HL-60 (cell line): ENCODE results near the gene UBE2M.
A peak's percentile ranks its signal among the peaks of the same experiment; 100 is the strongest.

Source experiments
- GABPA ChIP-seq: IDR thresholded peaks from 2 replicates; pipeline ENCODE4 v1.6.1; 2012; ENCODE audit warnings: low read depth
- POLR2AphosphoS5 ChIP-seq: IDR thresholded peaks from 2 replicates; pipeline ENCODE4 v1.6.1; 2012; ENCODE audit warnings: low read depth
- TF ChIP-seq, protein P1 (sequence below): IDR thresholded peaks from one replicate; pipeline ENCODE4 v1.5.1; 2011; ENCODE audit warnings: low read length, control low read depth, inconsistent platforms; ENCODE audit not compliant: insufficient read depth
- TF ChIP-seq, protein P2 (sequence below): IDR thresholded peaks from 2 replicates; pipeline ENCODE4 v1.6.1; 2012; ENCODE audit warnings: low read depth; ENCODE audit not compliant: insufficient replicate concordance

GRCh38 chr19:58551577-58552471, 6.6 kb downstream of the UBE2M start:
- TF ChIP-seq, protein P1, sequence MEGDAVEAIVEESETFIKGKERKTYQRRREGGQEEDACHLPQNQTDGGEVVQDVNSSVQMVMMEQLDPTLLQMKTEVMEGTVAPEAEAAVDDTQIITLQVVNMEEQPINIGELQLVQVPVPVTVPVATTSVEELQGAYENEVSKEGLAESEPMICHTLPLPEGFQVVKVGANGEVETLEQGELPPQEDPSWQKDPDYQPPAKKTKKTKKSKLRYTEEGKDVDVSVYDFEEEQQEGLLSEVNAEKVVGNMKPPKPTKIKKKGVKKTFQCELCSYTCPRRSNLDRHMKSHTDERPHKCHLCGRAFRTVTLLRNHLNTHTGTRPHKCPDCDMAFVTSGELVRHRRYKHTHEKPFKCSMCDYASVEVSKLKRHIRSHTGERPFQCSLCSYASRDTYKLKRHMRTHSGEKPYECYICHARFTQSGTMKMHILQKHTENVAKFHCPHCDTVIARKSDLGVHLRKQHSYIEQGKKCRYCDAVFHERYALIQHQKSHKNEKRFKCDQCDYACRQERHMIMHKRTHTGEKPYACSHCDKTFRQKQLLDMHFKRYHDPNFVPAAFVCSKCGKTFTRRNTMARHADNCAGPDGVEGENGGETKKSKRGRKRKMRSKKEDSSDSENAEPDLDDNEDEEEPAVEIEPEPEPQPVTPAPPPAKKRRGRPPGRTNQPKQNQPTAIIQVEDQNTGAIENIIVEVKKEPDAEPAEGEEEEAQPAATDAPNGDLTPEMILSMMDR: no peak
- TF ChIP-seq, protein P2, sequence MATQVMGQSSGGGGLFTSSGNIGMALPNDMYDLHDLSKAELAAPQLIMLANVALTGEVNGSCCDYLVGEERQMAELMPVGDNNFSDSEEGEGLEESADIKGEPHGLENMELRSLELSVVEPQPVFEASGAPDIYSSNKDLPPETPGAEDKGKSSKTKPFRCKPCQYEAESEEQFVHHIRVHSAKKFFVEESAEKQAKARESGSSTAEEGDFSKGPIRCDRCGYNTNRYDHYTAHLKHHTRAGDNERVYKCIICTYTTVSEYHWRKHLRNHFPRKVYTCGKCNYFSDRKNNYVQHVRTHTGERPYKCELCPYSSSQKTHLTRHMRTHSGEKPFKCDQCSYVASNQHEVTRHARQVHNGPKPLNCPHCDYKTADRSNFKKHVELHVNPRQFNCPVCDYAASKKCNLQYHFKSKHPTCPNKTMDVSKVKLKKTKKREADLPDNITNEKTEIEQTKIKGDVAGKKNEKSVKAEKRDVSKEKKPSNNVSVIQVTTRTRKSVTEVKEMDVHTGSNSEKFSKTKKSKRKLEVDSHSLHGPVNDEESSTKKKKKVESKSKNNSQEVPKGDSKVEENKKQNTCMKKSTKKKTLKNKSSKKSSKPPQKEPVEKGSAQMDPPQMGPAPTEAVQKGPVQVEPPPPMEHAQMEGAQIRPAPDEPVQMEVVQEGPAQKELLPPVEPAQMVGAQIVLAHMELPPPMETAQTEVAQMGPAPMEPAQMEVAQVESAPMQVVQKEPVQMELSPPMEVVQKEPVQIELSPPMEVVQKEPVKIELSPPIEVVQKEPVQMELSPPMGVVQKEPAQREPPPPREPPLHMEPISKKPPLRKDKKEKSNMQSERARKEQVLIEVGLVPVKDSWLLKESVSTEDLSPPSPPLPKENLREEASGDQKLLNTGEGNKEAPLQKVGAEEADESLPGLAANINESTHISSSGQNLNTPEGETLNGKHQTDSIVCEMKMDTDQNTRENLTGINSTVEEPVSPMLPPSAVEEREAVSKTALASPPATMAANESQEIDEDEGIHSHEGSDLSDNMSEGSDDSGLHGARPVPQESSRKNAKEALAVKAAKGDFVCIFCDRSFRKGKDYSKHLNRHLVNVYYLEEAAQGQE: no peak
- TF ChIP-seq POLR2AphosphoS5: peak; percentile 75; the same call in 1 of the 2 replicates
- TF ChIP-seq GABPA: no peak
